HG03565 (cell line): ENCODE measurements around the gene AIDA.
A peak's percentile ranks its signal among the peaks of the same experiment; 100 is the strongest.
"Not testable (repeated sequence)": the region's sequence is repeated elsewhere in the genome, so short reads cannot be mapped to it uniquely, and the experiment has no call there.

ENCODE experiments used
- ATAC-seq: cut with Tn5 transposase; IDR thresholded peaks from one replicate; pipeline ENCODE4 v1.9.1; 2021; ENCODE audit warnings: mild to moderate bottlenecking, moderate library complexity; ENCODE audit not compliant: unreplicated experiment

The AIDA gene

GRCh38 chr1:222713091-222713961 lies 1.0 kb upstream of the AIDA start:
- peak; percentile 59 for ATAC-seq

GRCh38 chr1:222711319-222712252 lies 705 bp downstream of the AIDA start:
- ATAC-seq: peak; percentile 23

- no peak for ATAC-seq
Observed at GRCh38 chr1:222709700-222710153, 2.6 kb downstream of the AIDA start.

GRCh38 chr1:222706815-222707214 lies 5.5 kb downstream of the AIDA start:
- ATAC-seq: no peak

GRCh38 chr1:222704260-222704659 lies 8.0 kb downstream of the AIDA start:
- no peak for ATAC-seq

- no peak for ATAC-seq
Observed at GRCh38 chr1:222702210-222702609, 10.1 kb downstream of the AIDA start.

- no peak for ATAC-seq
Observed at GRCh38 chr1:222697826-222698225, 14.5 kb downstream of the AIDA start.

- no peak for ATAC-seq
Observed at GRCh38 chr1:222697203-222697602, 15.1 kb downstream of the AIDA start.

- ATAC-seq: no peak
Observed at GRCh38 chr1:222696741-222697140, 15.6 kb downstream of the AIDA start.

- ATAC-seq: no peak
Observed at GRCh38 chr1:222694927-222695326, 17.4 kb downstream of the AIDA start.

- no peak for ATAC-seq
Observed at GRCh38 chr1:222691016-222691415, 21.3 kb downstream of the AIDA start.

- ATAC-seq: no peak
Observed at GRCh38 chr1:222680080-222680479, 32.2 kb downstream of the AIDA start.

GRCh38 chr1:222670110-222670509 lies 42.2 kb downstream of the AIDA start:
- ATAC-seq: no peak

GRCh38 chr1:222669107-222669506 lies 43.2 kb downstream of the AIDA start:
- ATAC-seq: not testable (repeated sequence)

GRCh38 chr1:222668184-222668583 lies 44.1 kb downstream of the AIDA start:
- not testable (repeated sequence) for ATAC-seq

- no peak for ATAC-seq
Observed at GRCh38 chr1:222665964-222666363, 46.3 kb downstream of the AIDA start.

- no peak for ATAC-seq
Observed at GRCh38 chr1:222663431-222663934, 48.8 kb downstream of the AIDA start.

GRCh38 chr1:222657899-222658298 lies 54.4 kb downstream of the AIDA start:
- ATAC-seq: no peak

- no peak for ATAC-seq
Observed at GRCh38 chr1:222656391-222657155, 55.7 kb downstream of the AIDA start.

GRCh38 chr1:222654849-222655248 lies 57.4 kb downstream of the AIDA start:
- ATAC-seq: peak; percentile 92
